Kidney glomerular epithelial cell (primary cell): Measurements from ENCODE around the gene FAAP20.
A peak's percentile ranks its signal among the peaks of the same experiment; 100 is the strongest.

Experiments used
- DNase-seq: peaks from one replicate; lab custom pipeline; 2025; lab: John Stamatoyannopoulos, UW

FAAP20 gene

GRCh38 chr1:2194319-2194897 lies at the start of gene FAAP20:
TSS of gene FAAP20 (minus strand) at chr1:2194772. CDS start at chr1:2194749, 23 bp downstream.
- DNase-seq: no peak

- no peak for DNase-seq
Observed at GRCh38 chr1:2242814-2243725, 48.5 kb upstream of the FAAP20 start.

- no peak for DNase-seq
Observed at GRCh38 chr1:2241820-2242219, 47.2 kb upstream of the FAAP20 start.

GRCh38 chr1:2240270-2241156 lies 45.9 kb upstream of the FAAP20 start:
- no peak for DNase-seq

GRCh38 chr1:2239384-2239985 lies 44.9 kb upstream of the FAAP20 start:
- no peak for DNase-seq

- no peak for DNase-seq
Observed at GRCh38 chr1:2239013-2239370, 44.4 kb upstream of the FAAP20 start.

GRCh38 chr1:2238361-2239012 lies 43.9 kb upstream of the FAAP20 start:
- DNase-seq: no peak

- no peak for DNase-seq
Observed at GRCh38 chr1:2237773-2238172, 43.2 kb upstream of the FAAP20 start.

GRCh38 chr1:2236695-2237677 lies 42.4 kb upstream of the FAAP20 start:
- no peak for DNase-seq

- no peak for DNase-seq
Observed at GRCh38 chr1:2235300-2235998, 40.9 kb upstream of the FAAP20 start.

- DNase-seq: no peak
Observed at GRCh38 chr1:2234762-2235113, 40.2 kb upstream of the FAAP20 start.

- no peak for DNase-seq
Observed at GRCh38 chr1:2233997-2234761, 39.6 kb upstream of the FAAP20 start.

GRCh38 chr1:2233468-2233867 lies 38.9 kb upstream of the FAAP20 start:
- no peak for DNase-seq

- no peak for DNase-seq
Observed at GRCh38 chr1:2232916-2233438, 38.4 kb upstream of the FAAP20 start.

GRCh38 chr1:2232255-2232915 lies 37.8 kb upstream of the FAAP20 start:
- DNase-seq: no peak

- DNase-seq: peak; percentile 49
Observed at GRCh38 chr1:2231532-2232254, 37.1 kb upstream of the FAAP20 start.

GRCh38 chr1:2230781-2231531 lies 36.4 kb upstream of the FAAP20 start:
- DNase-seq: no peak
